ENCODE measurements around the gene MSMP. TPM values are rescaled to one million over a fixed set of nuclear protein-coding genes. Genes with fewer than 3 reads are reported as not detected.

Gene MSMP
- total and polyA plus RNA-seq, 2 donors (not counting 1 experiment from before 2014, with no cell fraction given) = 2.3 to 3.9 TPM

- 98% methylated on average over 11 of the region's 11 CpGs for WGBS (ENCODE audit: insufficient coverage)
- ATAC-seq (ENCODE audit: low read depth) = no peak
- H3K4me2 ChIP-seq (replicated peaks; ENCODE audit: low read depth, low read length, poor library complexity, severe bottlenecking) = no peak overlapping the region
- Mint-ChIP-seq H3K4me3 (no peak overlapping the region), H3K27me3 (no peaks in the 10 kb centered on the region), H3K4me1 (peaks cover 4% of the 10 kb centered on the region), H3K9me3 (ENCODE audit: insufficient read depth) (no peaks in the 10 kb centered on the region), H3K27ac (no peak overlapping the region)
- TF ChIP-seq EZH2 (IDR thresholded peaks at IDR 0.05; ENCODE audit: borderline replicate concordance, insufficient read depth, low read depth, low read length, poor library complexity, severe bottlenecking) (no peak), CTCF (IDR thresholded peaks at IDR 0.05) (no peak)
- H3K9ac ChIP-seq (ENCODE audit: low read length) = no peak overlapping the region
- no peaks in the 10 kb centered on the region for H3K9me3 ChIP-seq (ENCODE audit: control extremely low read depth in 1 of 3, control insufficient read depth in 2 of 3, insufficient read depth in 1 of 3, low read length in 2 of 3)
- intact Hi-C loops (cut with micrococcal nuclease) = loop anchor here (5.0 kb wide), 1 partner anchor 1268 kb away; the partner anchor contains the start of genes DNAI1 and FAM219A
- no peak for DNase-seq
- ChIA-PET CTCF (interaction anchor here (1.2 to 9.0 kb wide), 4 partner anchors 10 to 78 kb away, joined by 3 to 115 read pairs (median 17); no protein-coding TSS in a partner anchor), POLR2A (interaction anchor here (1.7 kb wide), 1 partner anchor 31 kb away, joined by 3 read pairs; no protein-coding TSS in a partner anchor)
- peaks cover 42 to 43% of the 10 kb centered on the region in 2 donors for H3K4me1 ChIP-seq (ENCODE audit: control insufficient read depth in 2 of 2, insufficient read depth in 2 of 2, low read length in 2 of 2)
- no peak overlapping the region for H3K4me3 ChIP-seq (ENCODE audit: control extremely low read depth in 1 of 5, extremely low read depth in 1 of 5, insufficient read depth in 1 of 5, low read depth in 2 of 5, low read length in 4 of 5)
- H2AFZ ChIP-seq (ENCODE audit: insufficient read depth, low read depth, low read length, poor library complexity, severe bottlenecking) = no peak overlapping the region
- peaks cover 17 to 76% of the 10 kb centered on the region in 2 experiments for H3K36me3 ChIP-seq (replicated peaks in 1 of 2; ENCODE audit: control extremely low read depth in 1 of 2, control insufficient read depth in 1 of 2, extremely low read depth in 1 of 2, insufficient read depth in 2 of 2, low read length in 1 of 2)
- peaks cover 57% of the 10 kb centered on the region for H3K79me2 ChIP-seq (ENCODE audit: control insufficient read depth, insufficient read depth, low read length)
- H3K27me3 ChIP-seq (replicated peaks in 1 of 4; ENCODE audit: control extremely low read depth in 1 of 4, control insufficient read depth in 3 of 4, insufficient read depth in 4 of 4, low read length in 3 of 4) = no peaks in the 10 kb centered on the region
- no peak overlapping the region for H3K27ac ChIP-seq (ENCODE audit: low read length in 2 of 2)
- H4K20me1 ChIP-seq (ENCODE audit: control insufficient read depth, insufficient read depth, low read length, poor library complexity, severe bottlenecking) = peaks cover 65% of the 10 kb centered on the region
These were observed 28.7 kb downstream of the MSMP start for GRCh38 chr9:35725362-35725761.

DNA sequence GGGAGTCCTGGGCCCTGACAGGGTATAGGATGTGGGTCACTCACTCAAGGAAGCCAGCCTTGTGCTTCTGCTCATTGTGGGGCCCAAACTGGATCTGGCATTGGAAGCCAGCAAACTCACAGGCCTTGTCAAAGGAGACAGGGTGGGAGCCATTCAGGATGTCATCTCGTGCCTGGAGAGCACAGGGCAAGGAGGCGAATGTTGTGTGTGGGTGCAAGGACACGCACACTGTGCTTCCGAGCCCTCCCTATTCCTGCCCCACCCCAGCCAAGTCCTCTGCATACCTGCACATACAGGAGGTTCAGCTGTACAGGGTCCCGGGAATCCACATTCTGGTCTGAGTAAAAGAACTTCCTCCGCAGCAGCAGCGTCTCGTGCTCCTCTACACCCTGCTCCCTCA is 30.2 kb downstream of the MSMP start:
- Histone ChIP-seq H4K20me1 (ENCODE audit: control insufficient read depth, insufficient read depth, low read length, poor library complexity, severe bottlenecking) (peaks cover 58% of the 10 kb centered on the region), H3K9ac (ENCODE audit: low read length) (no peak overlapping the region), H3K27ac (ENCODE audit: low read length in 2 of 2) (no peak overlapping the region), H3K4me3 (ENCODE audit: control extremely low read depth in 1 of 5, extremely low read depth in 1 of 5, insufficient read depth in 1 of 5, low read depth in 2 of 5, low read length in 4 of 5) (no peak overlapping the region), H3K4me1 (ENCODE audit: control insufficient read depth in 2 of 2, insufficient read depth in 2 of 2, low read length in 2 of 2) (peaks cover 38 to 41% of the 10 kb centered on the region in 2 donors), H2AFZ (ENCODE audit: insufficient read depth, low read depth, low read length, poor library complexity, severe bottlenecking) (no peak overlapping the region), H3K27me3 (replicated peaks in 1 of 4; ENCODE audit: control extremely low read depth in 1 of 4, control insufficient read depth in 3 of 4, insufficient read depth in 4 of 4, low read length in 3 of 4) (no peaks in the 10 kb centered on the region), H3K4me2 (replicated peaks; ENCODE audit: low read depth, low read length, poor library complexity, severe bottlenecking) (no peak overlapping the region), H3K79me2 (ENCODE audit: control insufficient read depth, insufficient read depth, low read length) (peaks cover 43% of the 10 kb centered on the region), H3K9me3 (ENCODE audit: control extremely low read depth in 1 of 3, control insufficient read depth in 2 of 3, insufficient read depth in 1 of 3, low read length in 2 of 3) (no peaks in the 10 kb centered on the region), H3K36me3 (replicated peaks in 1 of 2; ENCODE audit: control extremely low read depth in 1 of 2, control insufficient read depth in 1 of 2, extremely low read depth in 1 of 2, insufficient read depth in 2 of 2, low read length in 1 of 2) (peaks cover 17 to 88% of the 10 kb centered on the region in 2 experiments)
- CTCF ChIA-PET = interaction anchor here (0.5 to 20.4 kb wide), 4 partner anchors 8 to 104 kb away, joined by 3 to 195 read pairs (median 14); partner anchors contain the start of genes CREB3, TLN1 and TPM2
- TF ChIP-seq CTCF (IDR thresholded peaks at IDR 0.05) (no peak), EZH2 (IDR thresholded peaks at IDR 0.05; ENCODE audit: borderline replicate concordance, insufficient read depth, low read depth, low read length, poor library complexity, severe bottlenecking) (no peak)
- 98% methylated on average over 6 of the region's 8 CpGs for WGBS (ENCODE audit: insufficient coverage)
- DNase-seq (no peak), ATAC-seq (ENCODE audit: low read depth) (no peak)
- POLR2A ChIA-PET = no interaction called here
- intact Hi-C loops (cut with micrococcal nuclease) = no loop called here
- Mint-ChIP-seq H3K27me3 (no peaks in the 10 kb centered on the region), H3K9me3 (ENCODE audit: insufficient read depth) (no peaks in the 10 kb centered on the region), H3K4me1 (peaks cover 18% of the 10 kb centered on the region), H3K27ac (no peak overlapping the region), H3K4me3 (no peak overlapping the region)
